ENCODE measurements around the gene HIVEP3.

Gene HIVEP3

GRCh38 chr1:41503538-41504113, 415.1 kb downstream of the HIVEP3 start:
- DNase-seq: no peak

- DNase-seq: no peak
Measured at GRCh38 chr1:41502912-41503311, 415.8 kb downstream of the HIVEP3 start.

GRCh38 chr1:41501581-41501980, 417.1 kb downstream of the HIVEP3 start:
- no peak for DNase-seq

- DNase-seq: no peak
Measured at GRCh38 chr1:41500781-41501518, 417.8 kb downstream of the HIVEP3 start.

- DNase-seq: no peak
Measured at GRCh38 chr1:41500378-41500777, 418.3 kb downstream of the HIVEP3 start.

GRCh38 chr1:41499591-41499990, 419.1 kb downstream of the HIVEP3 start:
- DNase-seq: no peak

GRCh38 chr1:41498804-41499203, 419.9 kb downstream of the HIVEP3 start:
- no peak for DNase-seq

GRCh38 chr1:41498391-41498790, 420.3 kb downstream of the HIVEP3 start:
- no peak for DNase-seq

- DNase-seq: no peak
Measured at GRCh38 chr1:41497461-41498030, 421.2 kb downstream of the HIVEP3 start.

- DNase-seq: no peak
Measured at GRCh38 chr1:41497056-41497440, 421.7 kb downstream of the HIVEP3 start.

- no peak for DNase-seq
Measured at GRCh38 chr1:41496080-41497055, 422.4 kb downstream of the HIVEP3 start.

- DNase-seq: peak; percentile 21
Measured at GRCh38 chr1:41495210-41495948, 423.3 kb downstream of the HIVEP3 start.

- no peak for DNase-seq
Measured at GRCh38 chr1:41494351-41495209, 424.1 kb downstream of the HIVEP3 start.

- DNase-seq: no peak
Measured at GRCh38 chr1:41493626-41494350, 424.9 kb downstream of the HIVEP3 start.

GRCh38 chr1:41493117-41493536, 425.6 kb downstream of the HIVEP3 start:
- no peak for DNase-seq

GRCh38 chr1:41492341-41492848, 426.3 kb downstream of the HIVEP3 start:
- peak; percentile 57 for DNase-seq

GRCh38 chr1:41490911-41491310, 427.8 kb downstream of the HIVEP3 start:
- no peak for DNase-seq

- DNase-seq: no peak
Measured at GRCh38 chr1:41489561-41489960, 429.2 kb downstream of the HIVEP3 start.

- no peak for DNase-seq
Measured at GRCh38 chr1:41488040-41488951, 430.4 kb downstream of the HIVEP3 start.
